Activated CD4-positive, alpha-beta T cell treated with anti-CD3 and anti-CD28 coated beads, Interleukin-2, Interleukin-6, amounts not matched to agents 100 ng/mL and 50 ng/mL, durations not matched to agents 16 hours and 8 hours (primary cell): ENCODE measurements around the gene VAT1L.
A peak's percentile ranks its signal among the peaks of the same experiment; 100 is the strongest.

Experiments used
- DNase-seq: peaks from one replicate; pipeline ENCODE4 v3.0.0-alpha.2; 2020

VAT1L gene

DNA sequence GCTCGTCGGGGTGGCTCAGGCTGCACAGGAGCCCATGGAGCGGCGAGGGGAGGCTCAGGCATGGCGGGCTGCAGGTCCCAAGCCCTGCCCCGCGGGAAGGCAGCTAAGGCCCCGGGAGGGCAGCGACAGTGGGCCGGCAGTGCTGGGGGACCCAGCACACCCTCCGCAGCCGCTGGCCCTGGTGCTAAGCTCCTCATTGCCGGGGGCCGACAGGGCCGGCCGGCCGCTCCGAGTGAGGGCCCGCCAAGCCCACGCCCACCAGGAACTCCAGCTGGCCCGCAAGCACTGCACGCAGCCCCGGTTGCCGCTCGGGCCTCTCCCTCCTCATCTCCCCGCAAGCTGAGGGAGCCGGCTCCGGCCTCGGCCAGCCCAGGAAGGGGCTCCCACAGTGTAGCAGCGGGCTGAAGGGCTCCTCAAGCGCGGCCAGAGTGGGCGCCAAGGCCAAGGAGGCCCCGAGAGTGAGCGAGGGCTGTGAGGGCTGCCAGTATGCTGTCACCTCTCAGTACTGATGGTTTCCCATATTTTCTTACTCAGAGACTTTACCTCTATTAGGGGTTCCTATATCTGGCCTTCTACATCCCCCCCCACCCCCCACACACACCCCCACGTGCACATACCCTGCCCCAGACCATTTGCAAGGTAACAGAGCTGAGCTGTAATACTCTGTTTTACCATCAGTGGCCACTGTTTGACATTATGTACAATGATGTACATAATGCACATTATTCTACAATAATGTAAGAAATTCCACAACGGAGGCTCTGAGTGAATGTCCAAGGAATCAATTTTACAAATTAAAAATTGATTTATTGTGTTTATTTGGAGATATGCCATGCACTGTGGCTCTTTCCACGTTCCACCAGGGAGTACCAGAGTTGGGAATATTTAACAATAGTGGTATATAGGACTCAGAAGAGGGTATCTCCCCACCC lies 3.7 kb upstream of the VAT1L start:
- DNase-seq, result peak; percentile 2

DNA sequence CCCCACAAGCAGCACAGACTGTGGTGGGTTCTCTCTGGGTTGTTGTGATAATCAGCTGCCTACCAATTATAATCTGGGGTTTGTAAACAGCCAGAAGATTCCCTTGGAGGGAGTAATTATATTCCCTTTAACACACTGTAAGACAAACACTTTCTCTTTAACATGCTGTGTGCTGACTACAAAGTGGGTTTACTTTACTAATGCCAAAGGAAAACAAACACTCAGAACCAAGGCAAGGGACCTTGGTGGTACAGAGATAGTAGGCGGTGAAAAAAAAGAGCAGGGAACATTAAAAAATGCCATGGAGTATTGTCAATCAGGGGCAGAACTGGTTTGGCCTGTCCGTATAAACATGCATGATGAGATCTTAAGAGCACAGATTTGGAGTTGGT lies 3.0 kb upstream of the VAT1L start:
- DNase-seq, result no peak

DNA sequence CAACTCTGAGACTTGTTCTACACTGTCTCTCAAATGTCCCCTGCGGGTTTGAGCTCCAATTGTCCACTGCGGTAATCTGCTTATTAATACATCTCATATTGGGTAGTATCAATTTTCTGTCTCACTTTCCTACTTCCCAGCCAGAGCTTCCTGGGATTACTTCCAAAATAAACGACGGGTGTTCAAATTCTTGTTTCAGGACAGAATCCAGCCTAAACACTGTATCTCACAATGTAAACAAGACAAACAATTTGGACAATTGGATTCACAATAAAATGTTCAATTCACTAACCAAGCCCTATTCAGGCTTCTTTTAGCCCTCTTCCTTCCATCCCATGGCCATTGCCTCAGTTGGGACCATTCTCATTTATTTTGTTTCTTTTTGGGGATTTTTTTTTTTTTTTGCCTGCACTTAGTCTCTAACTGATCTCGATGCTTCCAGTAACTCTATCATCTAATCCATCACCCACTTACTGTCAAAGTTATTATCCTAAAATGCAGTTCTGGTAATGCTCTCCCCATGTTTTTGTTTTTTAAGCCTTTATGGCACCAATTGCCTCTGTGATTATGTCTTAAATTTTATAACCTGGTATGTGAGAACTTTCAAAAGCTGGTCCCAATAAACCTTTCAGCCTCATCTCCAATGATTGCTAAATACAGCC lies 2.0 kb upstream of the VAT1L start:
- no peak for DNase-seq

DNA sequence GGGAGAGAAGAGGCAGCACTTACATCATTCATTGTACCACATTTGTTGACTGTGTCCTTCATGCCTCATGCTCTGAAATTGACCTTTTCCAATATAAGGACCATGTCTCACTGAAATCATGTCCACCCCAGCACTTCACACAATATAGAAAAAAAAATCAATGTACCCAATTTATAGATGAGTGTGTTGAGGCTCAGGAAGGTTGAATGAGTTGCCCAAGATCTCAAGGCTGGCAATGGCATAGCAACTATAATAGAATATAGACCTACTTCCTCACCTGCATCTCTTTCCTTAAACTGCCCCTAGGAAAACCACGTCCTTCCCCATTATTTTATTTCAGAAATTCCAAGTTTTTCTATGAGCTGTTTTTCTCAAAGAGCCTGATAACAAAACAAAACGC lies 912 bp upstream of the VAT1L start:
- no peak for DNase-seq

DNA sequence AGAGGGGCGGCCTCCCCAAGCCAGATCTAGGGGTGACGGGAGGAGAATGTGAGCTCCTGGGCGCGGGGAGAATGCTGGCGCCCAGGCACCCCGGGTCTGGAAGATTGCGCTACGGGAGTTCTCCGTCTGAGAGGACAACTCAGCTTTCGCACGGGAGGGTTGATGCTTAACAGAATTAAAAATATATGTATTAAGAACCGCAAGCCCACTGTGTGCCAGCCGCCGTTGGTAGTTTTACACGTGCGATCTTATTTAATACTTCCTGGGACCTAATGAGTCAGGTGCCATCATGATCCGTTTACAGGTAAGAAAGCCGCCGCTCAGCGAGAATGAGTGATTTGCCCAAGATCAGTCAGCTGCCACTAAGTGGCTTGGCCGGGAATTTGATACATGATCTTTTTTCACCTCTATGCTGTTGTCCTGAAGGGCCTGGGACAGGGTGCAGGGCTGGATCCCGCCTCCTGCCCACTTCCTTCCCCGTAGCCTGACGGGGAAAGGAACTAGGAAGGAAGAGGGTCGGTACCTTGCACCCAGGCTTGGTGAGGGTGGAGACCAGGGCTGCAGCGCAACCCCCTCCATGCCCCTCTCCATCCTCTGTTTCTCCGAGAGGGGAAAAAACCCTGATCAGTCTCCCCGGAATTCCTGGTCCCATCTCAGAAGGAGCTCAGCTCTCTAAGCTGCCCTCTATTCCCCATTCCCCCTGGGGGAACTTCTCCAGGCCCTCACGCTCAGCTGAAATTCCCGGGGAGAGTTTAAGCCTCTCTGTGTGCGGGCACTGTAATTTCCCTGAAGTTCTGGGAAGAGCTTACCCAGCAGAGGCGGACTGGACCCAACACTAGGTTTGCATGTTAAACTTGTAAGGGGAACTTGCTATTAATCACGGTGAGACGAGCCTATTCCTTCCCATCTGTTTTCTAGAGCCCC lies 983 bp downstream of the VAT1L start:
- DNase-seq, result no peak

DNA sequence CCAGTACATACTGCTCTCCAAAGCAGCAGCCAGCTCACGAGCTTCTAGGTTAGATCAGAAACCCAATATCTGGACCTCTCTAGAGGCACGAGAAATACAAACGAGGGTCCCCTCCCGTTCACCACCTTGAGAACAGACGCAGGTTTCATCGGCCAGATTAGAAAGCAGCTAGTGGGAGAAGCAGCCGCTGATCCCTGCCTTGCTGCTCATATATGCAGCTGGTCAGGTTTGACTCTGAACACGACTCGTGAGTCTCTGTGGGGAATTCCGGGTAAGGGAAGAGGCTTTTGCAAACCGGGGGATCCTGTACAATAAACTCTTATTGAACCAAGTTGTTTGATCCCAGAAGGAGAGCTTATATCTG lies 1.6 kb downstream of the VAT1L start:
- DNase-seq, result no peak

DNA sequence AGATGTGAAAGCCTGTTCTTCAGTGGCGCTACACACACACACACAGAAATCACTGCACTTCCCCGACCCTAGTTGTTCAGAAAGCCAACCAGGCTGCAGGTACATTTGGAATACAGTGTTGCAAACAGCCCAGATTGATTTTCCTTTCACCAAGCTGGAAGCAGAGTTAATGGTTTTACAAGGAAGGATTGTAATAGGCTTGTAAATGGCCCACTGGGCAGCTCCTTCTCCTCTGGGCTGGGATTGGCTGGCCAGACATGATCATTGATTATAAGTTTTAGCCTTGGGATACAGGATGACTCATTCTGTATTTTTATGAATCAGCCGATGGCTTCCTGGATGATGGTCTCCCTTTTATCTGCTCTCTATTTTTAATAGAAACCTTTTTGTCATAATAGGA lies 2.5 kb downstream of the VAT1L start:
- no peak for DNase-seq

DNA sequence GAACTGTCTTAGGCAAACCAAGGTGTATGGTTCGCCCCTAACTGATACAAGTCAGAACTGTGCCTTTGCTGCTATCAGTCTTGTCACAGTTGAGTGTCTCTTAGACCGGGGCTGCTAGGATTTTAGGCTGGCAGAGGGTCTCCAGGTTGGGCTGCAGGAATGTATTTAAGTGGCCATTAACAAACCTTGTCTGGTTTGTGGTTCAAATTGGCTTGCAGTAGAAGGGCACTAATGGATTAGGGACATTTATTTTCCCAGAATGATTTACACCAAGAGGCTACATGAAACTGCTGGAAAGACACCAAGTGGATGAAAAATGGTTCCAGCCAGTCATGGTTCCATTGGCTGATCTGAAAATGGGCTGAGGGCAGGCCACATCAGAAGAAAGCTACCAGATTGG lies 5.1 kb downstream of the VAT1L start:
- no peak for DNase-seq

DNA sequence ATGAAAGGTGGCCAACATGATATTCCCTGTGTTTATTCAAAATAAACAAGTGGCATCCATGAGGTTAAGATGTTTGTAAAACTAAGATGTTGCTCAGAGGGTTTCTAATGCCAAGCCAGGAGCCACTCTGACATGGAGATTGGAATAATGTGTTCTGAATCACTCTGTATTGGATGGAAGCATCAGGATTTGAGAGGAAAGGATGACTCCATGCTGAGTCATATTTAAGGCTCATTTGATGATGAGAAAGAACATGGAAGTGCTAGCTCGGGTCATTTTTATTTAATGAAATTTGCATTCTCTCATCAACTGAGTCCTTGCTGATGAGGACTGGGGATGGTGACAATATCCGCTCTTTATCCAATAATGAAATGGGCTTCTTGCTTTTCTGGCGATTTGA lies 6.2 kb downstream of the VAT1L start:
- no peak for DNase-seq

DNA sequence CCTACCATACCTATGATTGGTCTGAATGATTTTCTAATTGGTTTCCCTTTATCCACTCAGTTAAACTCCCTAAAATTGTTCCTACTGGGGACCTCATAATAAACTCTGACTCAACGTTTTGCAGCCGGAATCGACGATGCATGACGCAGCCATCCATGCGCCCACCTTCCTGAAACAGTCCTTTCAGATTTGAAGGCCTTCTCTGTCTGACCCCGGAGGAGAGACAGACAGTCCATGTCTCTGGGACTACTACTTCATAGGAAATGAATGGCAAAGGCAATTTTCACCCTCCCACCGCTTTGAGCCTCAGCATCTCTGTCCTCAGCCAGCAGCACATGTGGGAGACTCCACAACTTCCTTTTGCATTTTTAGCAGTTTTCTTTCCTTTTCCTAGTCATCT lies 13.5 kb downstream of the VAT1L start:
- no peak for DNase-seq

DNA sequence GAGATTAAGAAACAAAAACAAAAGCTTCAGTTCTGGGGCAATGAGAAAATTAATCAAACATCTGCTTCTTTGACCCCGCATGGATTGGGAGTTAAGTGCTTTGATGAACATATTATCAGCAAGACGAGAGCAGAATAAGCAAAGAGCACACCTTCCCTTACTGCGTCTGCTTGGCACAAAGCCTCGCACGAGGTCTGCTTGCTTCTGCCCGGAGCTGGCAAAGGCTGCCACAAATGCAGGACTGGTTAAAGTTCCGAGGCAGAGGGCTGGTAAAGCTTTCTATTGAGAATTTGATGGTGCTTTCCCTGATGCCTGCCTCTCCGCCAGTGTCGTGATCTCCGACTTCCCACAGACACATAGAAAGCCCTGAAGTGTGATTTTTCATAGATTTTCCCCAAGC lies 17.0 kb downstream of the VAT1L start:
- DNase-seq, result no peak

DNA sequence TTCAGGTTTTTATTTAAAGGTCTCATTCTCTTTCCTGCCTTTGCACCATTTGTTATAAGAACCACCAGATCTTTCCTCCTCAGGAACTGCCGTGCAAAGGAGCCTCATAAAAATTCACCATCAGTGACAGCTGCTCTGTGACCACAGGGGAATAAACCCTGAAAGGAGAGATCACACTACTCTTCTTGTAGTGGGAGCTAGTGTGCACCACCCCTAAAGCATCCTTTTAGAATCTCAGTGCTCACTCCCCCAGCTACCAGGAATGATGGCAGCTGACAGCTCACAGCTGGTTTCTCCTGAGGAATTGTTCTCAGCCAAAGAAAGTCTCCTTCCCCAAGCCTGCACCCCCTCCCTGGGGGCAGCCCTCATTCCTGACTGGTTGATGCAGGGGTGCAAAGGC lies 18.7 kb downstream of the VAT1L start:
- DNase-seq, result no peak

DNA sequence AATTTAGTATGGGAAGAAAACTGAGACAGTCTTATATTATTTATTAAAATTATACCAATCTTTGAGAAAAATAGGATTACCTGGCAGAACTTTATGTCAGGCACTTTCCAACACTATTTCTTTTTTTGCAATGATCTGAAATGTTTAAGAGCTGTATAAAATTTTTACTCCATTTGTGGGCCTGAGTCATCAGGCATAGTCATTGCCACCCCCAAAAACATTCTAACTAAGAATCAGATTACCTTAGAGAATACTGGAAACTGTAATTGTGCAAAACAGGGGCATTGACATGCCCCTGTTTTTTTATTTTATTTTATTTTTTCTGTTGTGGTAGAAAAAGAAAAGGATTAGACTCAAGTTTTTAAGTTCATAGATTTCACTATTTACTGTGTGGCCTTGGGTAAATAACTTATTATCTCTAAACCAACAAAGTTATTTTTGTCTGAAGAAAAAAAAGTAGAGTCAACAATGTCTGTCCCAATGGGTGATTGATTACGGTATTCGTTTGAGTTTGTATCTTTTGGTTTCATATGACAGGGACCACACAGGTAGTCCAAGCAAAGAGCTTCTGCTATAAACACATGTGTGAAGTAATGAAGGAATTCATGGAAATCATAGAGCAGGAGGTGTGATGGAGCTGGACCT lies 24.6 kb downstream of the VAT1L start:
- no peak for DNase-seq

DNA sequence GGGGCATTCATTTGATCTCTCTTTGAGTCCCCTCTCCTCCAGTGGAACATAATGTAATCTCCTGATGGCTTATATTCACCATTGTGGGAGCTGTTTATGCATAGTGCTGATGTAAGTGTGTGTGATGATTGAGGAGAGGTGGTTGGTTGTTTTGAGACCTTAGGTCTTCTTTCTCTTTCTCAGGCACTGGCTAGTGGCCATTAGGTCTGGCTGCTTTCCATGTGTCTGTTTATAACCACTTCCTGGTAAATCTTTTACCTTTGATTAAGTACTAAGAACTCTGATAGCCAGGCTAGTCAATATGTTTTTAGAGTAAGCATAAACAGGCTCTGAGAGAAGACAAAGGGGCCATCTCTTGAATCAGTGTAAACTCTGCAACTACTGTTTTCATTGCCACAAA lies 27.9 kb downstream of the VAT1L start:
- DNase-seq, result no peak

DNA sequence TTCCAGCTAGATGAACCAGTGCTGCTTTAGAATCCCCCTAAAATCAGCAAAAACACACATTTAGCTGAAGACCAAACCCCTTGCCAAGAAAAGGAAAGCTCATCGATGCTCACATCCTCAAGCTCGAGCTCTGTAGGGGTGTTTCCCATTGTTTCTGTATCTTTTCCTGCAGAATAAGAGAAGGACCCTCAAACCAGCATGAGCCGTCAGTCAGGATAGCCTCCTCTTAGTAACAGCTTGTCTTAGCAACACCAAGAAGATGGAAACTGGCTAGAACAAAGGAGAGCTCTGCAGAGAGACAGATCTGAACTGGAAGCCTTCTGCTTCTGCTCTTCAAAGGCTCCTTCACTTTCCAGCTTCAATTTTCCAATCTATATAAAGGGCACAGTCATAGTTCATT lies 32.0 kb downstream of the VAT1L start:
- DNase-seq, result no peak

DNA sequence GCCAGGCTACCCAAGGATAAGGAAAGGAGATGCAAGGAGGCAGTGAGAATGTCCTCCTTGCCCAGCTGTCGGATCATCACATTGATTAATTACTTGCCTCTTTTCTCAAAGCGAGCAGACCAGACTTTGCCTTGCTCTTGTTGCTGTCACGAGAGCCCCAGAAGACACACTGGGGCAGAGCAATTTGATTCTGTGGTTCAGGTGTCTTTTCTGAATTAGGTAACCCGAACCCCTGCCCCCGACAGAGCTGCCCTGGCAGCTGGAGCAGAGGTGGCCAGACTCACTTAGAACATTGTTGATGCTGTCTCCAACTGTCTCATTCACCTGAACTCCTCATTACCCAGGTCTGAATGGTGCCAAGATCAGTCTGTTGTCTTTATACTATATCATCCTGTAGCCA lies 34.3 kb downstream of the VAT1L start:
- DNase-seq, result no peak

DNA sequence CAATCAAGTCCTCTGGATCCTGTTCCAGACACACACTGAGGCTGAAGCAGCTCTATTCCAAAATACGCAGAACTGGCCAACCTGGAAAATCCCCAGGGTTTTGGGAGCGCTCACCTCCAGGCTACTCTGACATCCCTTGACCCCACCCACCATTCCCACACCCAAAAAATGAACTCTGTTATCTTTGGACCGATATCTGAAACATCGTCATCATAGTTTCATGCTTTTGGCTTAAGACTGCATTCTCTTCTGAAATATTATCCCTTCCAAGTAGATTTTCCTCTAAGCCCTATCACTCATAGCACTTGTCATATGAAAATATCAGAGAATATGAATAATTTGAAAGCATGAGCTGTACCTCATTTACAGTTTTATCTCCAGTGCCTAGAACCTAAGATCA lies 34.7 kb downstream of the VAT1L start:
- DNase-seq, result no peak

DNA sequence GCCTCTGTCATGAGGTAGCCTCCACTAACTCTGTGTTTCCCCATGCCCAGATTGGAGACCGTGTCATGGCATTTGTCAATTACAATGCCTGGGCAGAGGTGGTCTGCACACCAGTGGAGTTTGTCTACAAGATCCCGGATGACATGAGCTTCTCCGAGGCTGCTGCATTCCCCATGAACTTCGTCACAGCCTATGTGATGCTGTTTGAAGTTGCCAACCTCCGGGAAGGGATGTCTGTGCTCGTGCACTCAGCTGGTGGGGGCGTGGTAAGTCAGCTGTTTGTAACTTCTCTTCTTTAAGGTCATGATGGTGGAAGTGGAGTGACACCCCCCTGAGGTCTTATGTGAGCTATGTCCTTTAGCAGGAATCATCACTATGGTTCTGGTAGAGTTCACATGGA lies 36.8 kb downstream of the VAT1L start:
- DNase-seq, result no peak

DNA sequence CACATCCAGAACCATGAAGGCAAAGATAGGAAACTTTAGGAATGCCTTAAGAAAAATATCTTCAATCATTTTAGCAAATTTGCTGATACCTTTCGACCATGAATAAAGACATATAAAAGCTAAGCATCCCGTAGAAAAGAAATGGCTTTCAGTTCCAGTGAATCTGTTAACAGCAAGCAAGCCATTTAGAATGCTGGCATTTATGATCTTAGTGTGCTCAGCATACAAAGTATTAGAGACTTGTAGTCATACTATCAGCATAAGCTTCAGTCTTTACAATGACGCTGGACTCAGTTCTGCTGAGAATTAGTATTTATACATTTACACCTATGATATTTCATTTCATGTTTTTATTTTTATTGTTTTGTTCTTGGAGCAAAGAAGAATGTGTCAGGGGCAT lies 38.7 kb downstream of the VAT1L start:
- no peak for DNase-seq

DNA sequence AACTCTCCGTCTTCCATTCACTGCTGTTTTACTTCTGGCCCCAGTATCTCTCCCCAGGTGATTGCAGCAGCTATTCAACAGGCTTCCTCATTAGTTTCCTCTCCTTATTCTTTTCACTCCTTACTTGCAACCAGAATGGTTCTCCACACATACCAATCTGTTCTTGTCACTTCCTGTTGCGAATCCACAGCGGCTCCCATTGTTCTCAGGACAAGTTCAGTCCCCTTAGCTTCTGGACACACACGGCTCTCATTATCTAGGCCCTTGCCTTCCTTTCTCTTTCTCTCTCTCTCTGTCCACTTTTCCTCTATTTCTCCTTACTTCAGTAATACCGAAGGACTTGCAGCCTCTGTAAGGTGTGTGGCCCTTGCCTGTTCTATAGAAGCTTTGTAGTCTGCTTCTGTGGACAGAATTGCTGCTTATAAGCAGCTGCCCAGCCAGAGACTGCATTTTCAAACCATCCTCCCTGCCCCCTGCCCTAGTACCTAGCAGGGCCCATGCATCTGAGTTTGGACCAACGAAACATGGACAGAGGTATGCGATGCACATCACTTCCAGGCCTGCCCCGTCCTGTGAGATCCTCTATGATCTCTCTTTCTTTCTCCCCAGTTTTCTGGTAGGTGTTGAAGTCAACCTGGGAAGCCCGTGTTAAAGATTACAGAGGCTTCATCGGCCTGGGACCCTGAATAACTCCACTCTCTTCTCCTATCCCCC lies 45.7 kb downstream of the VAT1L start:
- DNase-seq, result no peak

DNA sequence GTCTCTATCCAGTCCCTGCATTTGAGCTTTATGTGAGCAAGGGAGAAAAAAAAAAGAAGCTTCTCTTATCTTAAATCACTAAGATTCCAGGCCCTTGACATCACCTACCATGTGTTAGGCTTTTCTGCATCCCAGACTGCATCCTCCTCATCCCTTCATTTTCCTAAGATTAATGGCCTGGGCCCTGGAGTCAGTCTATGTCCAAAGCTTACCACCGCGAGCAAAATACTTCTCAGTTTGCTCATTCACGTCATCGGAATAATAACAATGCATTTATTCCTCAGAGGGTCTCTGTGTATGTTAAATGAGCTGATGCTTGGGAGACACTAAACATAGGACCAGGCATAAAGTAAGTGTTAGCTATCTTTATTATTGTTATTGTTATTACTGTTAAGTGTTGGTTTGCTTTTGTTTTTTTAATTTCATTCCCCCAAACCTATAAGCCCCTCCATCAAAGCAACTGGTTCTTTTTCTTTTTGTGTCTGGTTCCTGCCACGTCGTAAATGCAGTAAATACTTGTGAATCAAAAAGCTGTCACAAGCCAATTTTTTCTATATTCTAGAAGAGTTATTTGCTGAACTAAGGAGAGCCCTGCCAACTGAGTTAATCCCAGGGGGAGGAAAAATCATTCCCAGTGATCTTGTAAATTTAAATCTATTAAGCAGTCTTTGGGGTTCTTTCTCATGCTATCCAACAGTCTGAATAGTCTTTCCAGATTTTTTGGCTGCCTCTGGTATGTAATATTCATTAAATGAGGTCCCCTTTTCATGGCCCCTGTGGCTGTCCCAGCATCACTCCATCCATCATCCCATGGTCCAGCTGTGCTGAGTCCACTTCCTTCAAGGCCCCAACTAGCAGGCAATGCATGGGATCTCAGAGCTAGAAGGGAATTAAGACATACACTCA lies 46.5 kb downstream of the VAT1L start:
- DNase-seq, result no peak
